ENCODE results near the gene MAMDC2. TPM values are rescaled to one million over a fixed set of nuclear protein-coding genes. Genes with fewer than 3 reads are reported as not detected.

MAMDC2 gene
- total and polyA plus RNA-seq, 2 donors (not counting 1 experiment from before 2014, with no cell fraction given) = 14.4 to 23.0 TPM

- Histone ChIP-seq H3K27ac (ENCODE audit: insufficient read depth, low read length) (no peak overlapping the region), H4K20me1 (ENCODE audit: control insufficient read depth, extremely low read depth, insufficient read depth, low read length) (no peaks in the 10 kb centered on the region), H3K27me3 (ENCODE audit: control insufficient read depth, insufficient read depth, low read length) (no peaks in the 10 kb centered on the region), H3K4me3 (replicated peaks in 1 of 4; ENCODE audit: control extremely low read depth in 1 of 4, insufficient read depth in 1 of 4, low read depth in 3 of 4, low read length in 4 of 4) (no peak overlapping the region), H3K9ac (ENCODE audit: insufficient read depth, low read length) (no peak overlapping the region), H3K9me3 (ENCODE audit: control insufficient read depth, insufficient read depth, low read depth, low read length) (no peaks in the 10 kb centered on the region), H3K79me2 (ENCODE audit: control insufficient read depth, insufficient read depth, low read length) (peaks cover 66% of the 10 kb centered on the region), H2AFZ (ENCODE audit: low read length) (no peak overlapping the region), H3K4me2 (ENCODE audit: extremely low read depth, insufficient read depth, low read length) (peak overlapping the region; percentile 46), H3K36me3 (ENCODE audit: control insufficient read depth, insufficient read depth, low read length) (peaks cover 12% of the 10 kb centered on the region), H3K4me1 (ENCODE audit: control insufficient read depth, extremely low read depth, insufficient read depth, low read length) (peaks cover 12% of the 10 kb centered on the region)
- no peak for TF ChIP-seq EZH2 (IDR thresholded peaks at IDR 0.05; ENCODE audit: low read length, missing control alignments)
- TF ChIP-seq CTCF (conservative IDR thresholded peaks at IDR 0.05 in 1 of 2, IDR thresholded peaks at IDR 0.05 in 1 of 2; ENCODE audit: low read depth in 1 of 2, low read length in 2 of 2) = no peak
- DNase-seq (ENCODE audit: low read depth in 2 of 2) = peak; percentile 13 to 19
Measured at GRCh38 chr9:70261131-70261870, 217.7 kb downstream of the MAMDC2 start.

- H3K4me3 ChIP-seq (replicated peaks in 1 of 4; ENCODE audit: control extremely low read depth in 1 of 4, insufficient read depth in 1 of 4, low read depth in 3 of 4, low read length in 4 of 4) = no peak overlapping the region
- no peaks in the 10 kb centered on the region for H3K9me3 ChIP-seq (ENCODE audit: control insufficient read depth, insufficient read depth, low read depth, low read length)
- H3K36me3 ChIP-seq (ENCODE audit: control insufficient read depth, insufficient read depth, low read length) = peaks cover 12% of the 10 kb centered on the region
- peak overlapping the region; percentile 52 for H3K4me2 ChIP-seq (ENCODE audit: extremely low read depth, insufficient read depth, low read length)
- no peak overlapping the region for H3K27ac ChIP-seq (ENCODE audit: insufficient read depth, low read length)
- peaks cover 66% of the 10 kb centered on the region for H3K79me2 ChIP-seq (ENCODE audit: control insufficient read depth, insufficient read depth, low read length)
- no peak overlapping the region for H2AFZ ChIP-seq (ENCODE audit: low read length)
- DNase-seq (ENCODE audit: low read depth in 2 of 2) = no peak
- peaks cover 6% of the 10 kb centered on the region for H3K4me1 ChIP-seq (ENCODE audit: control insufficient read depth, extremely low read depth, insufficient read depth, low read length)
- H3K9ac ChIP-seq (ENCODE audit: insufficient read depth, low read length) = no peak overlapping the region
- no peaks in the 10 kb centered on the region for H3K27me3 ChIP-seq (ENCODE audit: control insufficient read depth, insufficient read depth, low read length)
- no peaks in the 10 kb centered on the region for H4K20me1 ChIP-seq (ENCODE audit: control insufficient read depth, extremely low read depth, insufficient read depth, low read length)
- TF ChIP-seq CTCF (conservative IDR thresholded peaks at IDR 0.05 in 1 of 2, IDR thresholded peaks at IDR 0.05 in 1 of 2; ENCODE audit: low read depth in 1 of 2, low read length in 2 of 2) = no peak
- TF ChIP-seq EZH2 (IDR thresholded peaks at IDR 0.05; ENCODE audit: low read length, missing control alignments) = no peak
Measured at GRCh38 chr9:70262366-70262765, 218.7 kb downstream of the MAMDC2 start.

GRCh38 chr9:70262948-70263347, 219.3 kb downstream of the MAMDC2 start:
- no peaks in the 10 kb centered on the region for H4K20me1 ChIP-seq (ENCODE audit: control insufficient read depth, extremely low read depth, insufficient read depth, low read length)
- peak; percentile 10 to 32 for DNase-seq (ENCODE audit: low read depth in 2 of 2)
- peaks cover 12% of the 10 kb centered on the region for H3K36me3 ChIP-seq (ENCODE audit: control insufficient read depth, insufficient read depth, low read length)
- H3K27ac ChIP-seq (ENCODE audit: insufficient read depth, low read length) = peak overlapping the region; percentile 58
- no peak overlapping the region for H3K9ac ChIP-seq (ENCODE audit: insufficient read depth, low read length)
- H3K4me3 ChIP-seq (replicated peaks in 1 of 4; ENCODE audit: control extremely low read depth in 1 of 4, insufficient read depth in 1 of 4, low read depth in 3 of 4, low read length in 4 of 4) = peak overlapping the region in 2 of 4 experiments; percentile 2 to 5
- H3K4me1 ChIP-seq (ENCODE audit: control insufficient read depth, extremely low read depth, insufficient read depth, low read length) = peaks cover 3% of the 10 kb centered on the region
- peak overlapping the region; percentile 48 for H3K4me2 ChIP-seq (ENCODE audit: extremely low read depth, insufficient read depth, low read length)
- no peak for TF ChIP-seq EZH2 (IDR thresholded peaks at IDR 0.05; ENCODE audit: low read length, missing control alignments)
- TF ChIP-seq CTCF (conservative IDR thresholded peaks at IDR 0.05 in 1 of 2, IDR thresholded peaks at IDR 0.05 in 1 of 2; ENCODE audit: low read depth in 1 of 2, low read length in 2 of 2) = no peak
- H3K79me2 ChIP-seq (ENCODE audit: control insufficient read depth, insufficient read depth, low read length) = peaks cover 66% of the 10 kb centered on the region
- no peaks in the 10 kb centered on the region for H3K27me3 ChIP-seq (ENCODE audit: control insufficient read depth, insufficient read depth, low read length)
- no peaks in the 10 kb centered on the region for H3K9me3 ChIP-seq (ENCODE audit: control insufficient read depth, insufficient read depth, low read depth, low read length)
- no peak overlapping the region for H2AFZ ChIP-seq (ENCODE audit: low read length)
